Uterus (tissue), 4 donors: ENCODE data around the gene DRAM2. TPM values are rescaled to one million over a fixed set of nuclear protein-coding genes. Genes with fewer than 3 reads are reported as not detected.
A peak's percentile ranks its signal among the peaks of the same experiment; 100 is the strongest.

Experiments
- DNase-seq, 2 donors: peaks; one replicate each; pipeline ENCODE4 v3.0.0-alpha.2; 2019 to 2020
- H3K27ac ChIP-seq, 2 donors: fragments of 200-600 bp; sonication (generic); 1 replicate in 1 of 2; 2 replicates in 1 of 2; pipeline ENCODE4 v1.5.1; 2016 to 2018
- H3K27me3 ChIP-seq, 2 donors: fragments of 200-600 bp; sonication (generic); one replicate each; pipeline ENCODE4 v1.5.1; 2018 to 2019; ENCODE audit warnings: control low read depth in 1 of 2
- H3K36me3 ChIP-seq, 2 donors: fragments of 200-600 bp; sonication (generic); one replicate each; pipeline ENCODE4 v1.5.1; 2019; ENCODE audit warnings: control low read depth in 1 of 2
- H3K4me1 ChIP-seq, 2 donors: fragments of 200-600 bp; sonication (generic); one replicate each; pipeline ENCODE4 v1.5.1; 2018 to 2019; ENCODE audit warnings: control low read depth in 1 of 2
- H3K4me3 ChIP-seq, 2 donors: fragments of 200-600 bp; sonication (generic); 1 replicate in 1 of 2; 2 replicates in 1 of 2; pipeline ENCODE4 v1.5.1; 2018 to 2019; ENCODE audit warnings: mild to moderate bottlenecking in 1 of 2
- H3K9me3 ChIP-seq, 2 donors: fragments of 200-600 bp; sonication (generic); one replicate each; pipeline ENCODE4 v1.5.1; 2019; ENCODE audit warnings: control low read depth in 1 of 2
- CTCF ChIP-seq, 4 experiments: fragments of 200-600 bp in 2 of 4; fragments of 450-650 bp in 2 of 4; sonication (generic) in 2 of 4; IDR thresholded peaks; one replicate each; pipeline ENCODE4 v1.5.1; 2016 to 2019; ENCODE audit warnings: antibody characterized with exemption in 4 of 4, mild to moderate bottlenecking in 2 of 4, moderate library complexity in 1 of 4
- POLR2A ChIP-seq, 2 donors: fragments of 450-650 bp; IDR thresholded peaks; one replicate each; pipeline ENCODE4 v1.6.1; 2016; ENCODE audit warnings: antibody characterized with exemption in 2 of 2, mild to moderate bottlenecking in 1 of 2, moderate library complexity in 1 of 2
- intact Hi-C: fragments of 100-400 bp; cut with DNase I; formaldehyde crosslinking; loops from one replicate; pipeline ENCODE4 v1.15.1; 2023; ENCODE audit warnings: low total_unique reads
- total RNA-seq, 4 donors: library from RNA; depleted of rRNA in 3 of 4; stranded (reverse); fragments of >200 nt in 3 of 4; gene quantifications; one replicate each; pipeline versions ENCODE4 v1.1.0 to v1.2.4, GENCODE V29; 2014 to 2023
- donor health status: DM: yes; HTN: yes; CAD: no.

DRAM2 gene
- total RNA-seq, 4 donors from 2014 or later, result 8.8 to 39.9 (median 27.6) TPM

- DNase-seq, result no peak
- intact Hi-C loops, result no loop called here
- Histone ChIP-seq H3K4me3 (no peak overlapping the region), H3K36me3 (no peaks in the 10 kb centered on the region), H3K4me1 (peaks cover 0 to 8% of the 10 kb centered on the region in 2 donors), H3K9me3 (no peaks in the 10 kb centered on the region), H3K27ac (no peak overlapping the region), H3K27me3 (no peaks in the 10 kb centered on the region)
- TF ChIP-seq CTCF (IDR thresholded peaks at IDR 0.05) (no peak), POLR2A (IDR thresholded peaks at IDR 0.05) (no peak)
These were observed 6.3 kb upstream of the DRAM2 start for GRCh38 chr1:111145963-111146768.

GRCh38 chr1:111145542-111145941 lies 5.6 kb upstream of the DRAM2 start:
- H3K4me1 ChIP-seq, result peaks cover 0 to 8% of the 10 kb centered on the region in 2 donors
- no peak overlapping the region for H3K4me3 ChIP-seq
- H3K36me3 ChIP-seq, result no peaks in the 10 kb centered on the region
- no peaks in the 10 kb centered on the region for H3K9me3 ChIP-seq
- no peak for DNase-seq
- no peaks in the 10 kb centered on the region for H3K27me3 ChIP-seq
- H3K27ac ChIP-seq, result no peak overlapping the region
- intact Hi-C loops, result no loop called here
- no peak for TF ChIP-seq CTCF (IDR thresholded peaks at IDR 0.05)
- no peak for TF ChIP-seq POLR2A (IDR thresholded peaks at IDR 0.05)

GRCh38 chr1:111142356-111142975 lies 2.6 kb upstream of the DRAM2 start:
- no peaks in the 10 kb centered on the region for H3K27me3 ChIP-seq
- intact Hi-C loops, result no loop called here
- no peaks in the 10 kb centered on the region for H3K9me3 ChIP-seq
- peaks cover 0 to 8% of the 10 kb centered on the region in 2 donors for H3K4me1 ChIP-seq
- DNase-seq, result no peak
- no peak overlapping the region for H3K4me3 ChIP-seq
- H3K36me3 ChIP-seq, result no peaks in the 10 kb centered on the region
- TF ChIP-seq CTCF (IDR thresholded peaks at IDR 0.05) (no peak), POLR2A (IDR thresholded peaks at IDR 0.05) (no peak)
- H3K27ac ChIP-seq, result no peak overlapping the region

- H3K27ac ChIP-seq, result peak overlapping the region in 1 of 2 donors; percentile 89
- no peak for DNase-seq
- H3K9me3 ChIP-seq, result no peaks in the 10 kb centered on the region
- intact Hi-C loops, result no loop called here
- TF ChIP-seq POLR2A (IDR thresholded peaks at IDR 0.05), result no peak
- no peak for TF ChIP-seq CTCF (IDR thresholded peaks at IDR 0.05)
- no peaks in the 10 kb centered on the region for H3K27me3 ChIP-seq
- H3K4me1 ChIP-seq, result peaks cover 0 to 8% of the 10 kb centered on the region in 2 donors
- H3K4me3 ChIP-seq, result peak overlapping the region; percentile 71 to 91
- H3K36me3 ChIP-seq, result no peaks in the 10 kb centered on the region
These were observed 1.6 kb upstream of the DRAM2 start for GRCh38 chr1:111141245-111142220.
